ENCODE data around the gene NAPB. TPM values are rescaled to one million over a fixed set of nuclear protein-coding genes. Genes with fewer than 3 reads are reported as not detected.

The NAPB gene
- total RNA-seq, 4 donors from 2014 or later, result 10.9 to 16.1 (median 13.6) TPM

- no peak for DNase-seq (ENCODE audit: low spot score in 2 of 2)
- no peaks in the 10 kb centered on the region for H3K36me3 ChIP-seq
- TF ChIP-seq EP300 (IDR thresholded peaks at IDR 0.05) (no peak), POLR2A (IDR thresholded peaks at IDR 0.05) (no peak), CTCF (IDR thresholded peaks at IDR 0.05) (no peak)
- H3K27ac ChIP-seq, result no peak overlapping the region
- 76 to 78% methylated on average over 8 of the region's 8 CpGs for WGBS, 2 donors
- no peaks in the 10 kb centered on the region for H3K27me3 ChIP-seq
- H3K4me3 ChIP-seq, result no peak overlapping the region
- H3K4me1 ChIP-seq, result peaks cover 0 to under 1% (median 0%) of the 10 kb centered on the region in 4 donors
- no peaks in the 10 kb centered on the region for H3K9me3 ChIP-seq
Measured at GRCh38 chr20:23331450-23332350, 89.6 kb downstream of the NAPB start.

- no peak overlapping the region for H3K27ac ChIP-seq
- DNase-seq (ENCODE audit: low spot score in 2 of 2), result no peak
- no peaks in the 10 kb centered on the region for H3K4me1 ChIP-seq
- H3K9me3 ChIP-seq, result no peaks in the 10 kb centered on the region
- 93 to 95% methylated on average over 15 of the region's 15 CpGs for WGBS, 2 donors
- H3K36me3 ChIP-seq, result no peaks in the 10 kb centered on the region
- H3K4me3 ChIP-seq, result no peak overlapping the region
- TF ChIP-seq POLR2A (IDR thresholded peaks at IDR 0.05) (no peak), CTCF (IDR thresholded peaks at IDR 0.05) (no peak), EP300 (IDR thresholded peaks at IDR 0.05) (no peak)
- H3K27me3 ChIP-seq, result no peaks in the 10 kb centered on the region
Measured at GRCh38 chr20:23327617-23328333, 93.5 kb downstream of the NAPB start.

- Histone ChIP-seq H3K9me3 (no peaks in the 10 kb centered on the region), H3K27ac (no peak overlapping the region), H3K4me3 (no peak overlapping the region), H3K27me3 (no peaks in the 10 kb centered on the region), H3K36me3 (no peaks in the 10 kb centered on the region), H3K4me1 (no peaks in the 10 kb centered on the region)
- TF ChIP-seq EP300 (IDR thresholded peaks at IDR 0.05), result no peak
- no peak for TF ChIP-seq CTCF (IDR thresholded peaks at IDR 0.05)
- 86 to 93% methylated on average over 6 to 8 of the region's 8 CpGs for WGBS, 2 donors
- no peak for DNase-seq (ENCODE audit: low spot score in 2 of 2)
Measured at GRCh38 chr20:23326774-23327173, 94.5 kb downstream of the NAPB start.

GRCh38 chr20:23325107-23325506 lies 96.2 kb downstream of the NAPB start:
- Histone ChIP-seq H3K27ac (no peak overlapping the region), H3K27me3 (no peaks in the 10 kb centered on the region), H3K9me3 (no peaks in the 10 kb centered on the region), H3K4me3 (no peak overlapping the region), H3K4me1 (no peaks in the 10 kb centered on the region), H3K36me3 (no peaks in the 10 kb centered on the region)
- no peak for TF ChIP-seq EP300 (IDR thresholded peaks at IDR 0.05)
- no peak for TF ChIP-seq CTCF (IDR thresholded peaks at IDR 0.05)
- TF ChIP-seq POLR2A (IDR thresholded peaks at IDR 0.05), result no peak
- DNase-seq (ENCODE audit: low spot score in 2 of 2), result no peak
- 50 to 54% methylated on average over 3 of the region's 3 CpGs for WGBS, 2 donors

Small RNA genes within 50 kb of the gene (small RNA-seq; reads per million reads assigned to genes)
- gene RF00019 (not detected), gene RNA5SP479 (not detected)

Other genes starting within 250 kb of the NAPB start
- gene NXT1, start 70.7 kb downstream of the NAPB start, total RNA-seq, result 10 to 100 TPM; 19.4 to 50.5 (median 26.2) TPM
- gene GZF1, start 59.3 kb downstream of the NAPB start, total RNA-seq, result 10 to 100 TPM; 16.3 to 37.2 (median 20.3) TPM
- gene CSTL1, start 18.2 kb upstream of the NAPB start, total RNA-seq, result not detected
- not detected for gene CST11, start 31.4 kb upstream of the NAPB start, total RNA-seq
- not detected for gene CST8, start 69.6 kb upstream of the NAPB start, total RNA-seq
- gene CST9L, start 147.0 kb upstream of the NAPB start, total RNA-seq, result not detected
- gene CST9, start 184.4 kb upstream of the NAPB start, total RNA-seq, result under 1 TPM in 1 of 4 donors, not detected in 3; 0.44 TPM
- 1,000 to 10,000 TPM in 3 of 4 donors, 100 to 1,000 TPM in 1; 870 to 2,325 (median 1,540) TPM for gene CST3, start 216.5 kb upstream of the NAPB start, total RNA-seq